HepG2 (cell line): ENCODE measurements around the gene GCHFR. TPM values are rescaled to one million over a fixed set of nuclear protein-coding genes. Genes with fewer than 3 reads are reported as not detected.

Source experiments
- ATAC-seq: fragments of 200-7000 bp; cut with Tn5 transposase; 3 replicates; pipeline ENCODE4 v1.9.1; 2020; ENCODE audit warnings: mild to moderate bottlenecking, moderate library complexity
- BruUV-seq: library from RNA; stranded (reverse); fragments of 400-500 nt; replicated peaks from 2 replicates; lab custom pipeline; 2021; lab: Mats Ljungman, UMichigan
- CTCF ChIA-PET: fragments of 300-600 bp; formaldehyde crosslinking; extraction: SDS; loops from one replicate; lab custom pipeline; 2021; ENCODE audit warnings: low total read pairs, inconsistent platforms, low intra/inter-chr PET ratio; lab: Yijun Ruan, JAX
- POLR2A ChIA-PET: fragments of 350-600 bp; sonication (Branson Sonifier 250); formaldehyde crosslinking; loops from one replicate; lab custom pipeline; 2020; ENCODE audit warnings: antibody characterized with exemption, inconsistent platforms; lab: Yijun Ruan, JAX
- DNase-seq: peaks from one replicate; pipeline ENCODE4 v3.0.0-alpha.2; 2015; ENCODE audit warnings: low spot score
- FAIRE-seq: peaks from 3 replicates; lab custom pipeline; 2011; peaks lifted over from hg19 to GRCh38; lab: Jason Lieb, UNC
- H2AFZ ChIP-seq: one replicate; pipeline ENCODE4 v1.6.1; 2011; ENCODE audit warnings: low read length, inconsistent platforms
- H3K27ac ChIP-seq: fragments of 300-600 bp; 3 replicates; pipeline ENCODE4 v1.8.0; 2011; ENCODE audit warnings: mixed run types, mild to moderate bottlenecking, mixed read lengths, low read length, inconsistent platforms; ENCODE audit not compliant: insufficient read depth; ENCODE audit errors: extremely low read length
- H3K27me3 ChIP-seq, 2 experiments: fragments of 200-600 bp in 1 of 2; 2 replicates in 1 of 2; 3 replicates in 1 of 2; pipeline versions ENCODE4 v1.6.0 to v1.8.0; 2011; ENCODE audit warnings: low read length in 2 of 2, mild to moderate bottlenecking in 2 of 2, moderate library complexity in 2 of 2, inconsistent platforms in 1 of 2; ENCODE audit not compliant: insufficient read depth in 2 of 2, control insufficient read depth in 1 of 2
- H3K36me3 ChIP-seq, 2 experiments: fragments of 200-600 bp in 1 of 2; replicated peaks in 1 of 2; 2 replicates in 1 of 2; 3 replicates in 1 of 2; pipeline versions ENCODE4 v1.5.1 to v1.8.0; 2011; ENCODE audit warnings: low read length in 2 of 2, inconsistent platforms in 1 of 2; ENCODE audit not compliant: insufficient read depth in 2 of 2, control insufficient read depth in 1 of 2
- H3K4me1 ChIP-seq: 2 replicates; pipeline ENCODE4 v1.5.1; 2012; ENCODE audit warnings: low read length, inconsistent platforms; ENCODE audit not compliant: insufficient read depth
- H3K4me2 ChIP-seq: 2 replicates; pipeline ENCODE4 v1.6.0; 2011; ENCODE audit warnings: low read depth, low read length, inconsistent platforms
- H3K4me3 ChIP-seq, 3 experiments: fragments of 200-600 bp in 1 of 3; sonication (generic), shearing (Covaris generic) in 1 of 3; replicated peaks in 1 of 3; 2 replicates each; pipeline ENCODE4 v1.5.1; 2011 to 2016; ENCODE audit warnings: low read length in 3 of 3, inconsistent platforms in 2 of 3, low read depth in 2 of 3, mild to moderate bottlenecking in 2 of 3, control low read depth in 1 of 3, mixed read lengths in 1 of 3; ENCODE audit not compliant: insufficient read depth in 1 of 3
- H3K79me2 ChIP-seq: one replicate; pipeline ENCODE4 v1.6.1; 2011; ENCODE audit warnings: low read length, inconsistent platforms; ENCODE audit not compliant: insufficient read depth
- H3K9ac ChIP-seq: 2 replicates; pipeline ENCODE4 v1.6.0; 2011; ENCODE audit warnings: mild to moderate bottlenecking, low read depth, low read length, inconsistent platforms; ENCODE audit not compliant: insufficient read depth
- H3K9me3 ChIP-seq: 2 replicates; pipeline ENCODE4 v1.5.1; 2012; ENCODE audit warnings: mild to moderate bottlenecking, low read length
- H4K20me1 ChIP-seq: 2 replicates; pipeline ENCODE4 v1.6.0; 2011; ENCODE audit warnings: inconsistent platforms, mild to moderate bottlenecking, low read length, moderate library complexity; ENCODE audit not compliant: insufficient read depth
- AGO1 ChIP-seq: fragments of 200-400 bp; formaldehyde crosslinking; IDR thresholded peaks from 2 replicates; pipeline ENCODE4 v1.6.1; 2017; ENCODE audit warnings: mild to moderate bottlenecking, low read depth, low read length, moderate library complexity; ENCODE audit not compliant: poor library complexity, severe bottlenecking
- CTCF ChIP-seq: sonication (generic); formaldehyde crosslinking; IDR thresholded peaks from 2 replicates; pipeline ENCODE4 v1.5.0; 2020; ENCODE audit warnings: mild to moderate bottlenecking, missing genetic modification reagents, moderate library complexity
- HMG20A ChIP-seq: IDR thresholded peaks from 2 replicates; pipeline ENCODE4 v1.6.1; 2016; ENCODE audit warnings: borderline replicate concordance
- KMT2B ChIP-seq: IDR thresholded peaks from 2 replicates; pipeline ENCODE4 v1.6.1; 2016; ENCODE audit warnings: missing genetic modification reagents, missing compliant biosample characterization
- RBM22 ChIP-seq: fragments of 200-400 bp; formaldehyde crosslinking; optimal IDR thresholded peaks from 2 replicates; pipeline ENCODE3; 2017; ENCODE audit warnings: mild to moderate bottlenecking, low read length, moderate library complexity
- TCF12 ChIP-seq, 2 experiments: fragments of 450-650 bp in 1 of 2; sonication (generic) in 1 of 2; formaldehyde crosslinking in 1 of 2; IDR thresholded peaks; 2 replicates each; pipeline versions ENCODE4 v1.6.1 to v1.8.0; 2017 to 2022; ENCODE audit warnings: antibody characterized with exemption in 1 of 2, mild to moderate bottlenecking in 1 of 2, missing genetic modification reagents in 1 of 2, moderate library complexity in 1 of 2
- ZBTB10 ChIP-seq: sonication (generic); formaldehyde crosslinking; IDR thresholded peaks from 2 replicates; pipeline ENCODE4 v1.4.0; 2020; ENCODE audit warnings: missing genetic modification reagents, borderline replicate concordance
- ZNF350 ChIP-seq: sonication (generic); formaldehyde crosslinking; IDR thresholded peaks from 2 replicates; pipeline ENCODE4 v1.4.0; 2020; ENCODE audit warnings: mild to moderate bottlenecking, low read depth, missing genetic modification reagents, borderline replicate concordance
- ZNF430 ChIP-seq: sonication (generic); formaldehyde crosslinking; IDR thresholded peaks from 2 replicates; pipeline ENCODE4 v1.9.0; 2021; ENCODE audit warnings: mild to moderate bottlenecking, missing genetic modification reagents
- WGBS: methylation state at CpG from one replicate; pipeline ENCODE4 v1.1.6; 2017; ENCODE audit warnings: low lambda C conversion rate; 5-methylcytosine and 5-hydroxymethylcytosine counted together
- in situ Hi-C: cut with HindIII; loops from 2 replicates; pipeline ENCODE4 v1.10.0; 2017; ENCODE audit warnings: low pct_unique_long_range_greater_than_20kb; ENCODE audit not compliant: extremely low pct_ligation_motif_present
- intact Hi-C: fragments of 100-400 bp; cut with micrococcal nuclease; formaldehyde crosslinking; loops from one replicate; pipeline ENCODE4 v1.10.0; 2022; ENCODE audit not compliant: unreplicated experiment
- polyA plus RNA-seq, 8 experiments: library from polyadenylated mRNA; depleted of rRNA in 3 of 8; stranded (reverse) in 7 of 8; unstranded in 1 of 8; fragments of >200 nt; fragmentation: Illumina TruSeq in 4 of 8; extraction: Trizol in 4 of 8; gene quantifications; 2 replicates each; pipeline versions ENCODE4 v1.2.1 to v1.2.3, GENCODE V29; 2011 to 2016; ENCODE audit warnings: low read depth in 4 of 8, missing spikeins in 1 of 8, mixed read lengths in 1 of 8; ENCODE audit not compliant: insufficient read depth in 1 of 8
- total RNA-seq, 5 experiments: library from RNA; depleted of rRNA; stranded (reverse); fragments of >200 nt; fragmentation: Illumina TruSeq; extraction: Trizol; gene quantifications; 2 replicates each; pipeline ENCODE4 v1.2.3, GENCODE V29; 2016; ENCODE audit warnings: low read depth in 1 of 5
- TF ChIP-seq, protein P1 (sequence below): sonication (generic); formaldehyde crosslinking; IDR thresholded peaks from 2 replicates; pipeline ENCODE4 v1.4.0; 2020; ENCODE audit warnings: mild to moderate bottlenecking, missing genetic modification reagents

The GCHFR gene
- total and polyA plus RNA-seq, 2 of the 13 experiments (the other 11 are each of a cell fraction or from before 2014, with no cell fraction given) = 51.5 to 92.4 TPM

DNA sequence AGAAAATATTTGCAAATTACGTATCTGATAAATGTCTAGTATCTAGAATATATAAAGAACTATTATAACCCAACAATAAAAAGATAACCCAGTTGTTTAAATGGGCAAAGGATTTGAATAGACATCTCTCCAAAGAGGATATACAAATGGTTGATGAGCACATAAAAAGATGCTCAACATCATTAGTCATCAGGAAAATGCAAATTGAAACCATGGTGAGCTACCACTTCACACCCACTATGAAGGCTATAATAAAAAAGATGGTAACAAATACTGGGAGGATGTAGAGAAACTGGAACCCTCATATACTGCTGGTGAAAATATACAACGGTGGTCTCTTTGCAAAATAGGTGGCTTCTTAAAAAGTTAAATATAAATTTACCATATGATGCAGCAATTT is 40.9 kb upstream of the GCHFR start:
- ATAC-seq = no peak
- in situ Hi-C loops = no loop called here
- H3K79me2 ChIP-seq = no peaks in the 10 kb centered on the region
- no peak overlapping the region for H3K9ac ChIP-seq
- H2AFZ ChIP-seq = no peak overlapping the region
- TF ChIP-seq RBM22 = no peak
- TF ChIP-seq, protein P1, sequence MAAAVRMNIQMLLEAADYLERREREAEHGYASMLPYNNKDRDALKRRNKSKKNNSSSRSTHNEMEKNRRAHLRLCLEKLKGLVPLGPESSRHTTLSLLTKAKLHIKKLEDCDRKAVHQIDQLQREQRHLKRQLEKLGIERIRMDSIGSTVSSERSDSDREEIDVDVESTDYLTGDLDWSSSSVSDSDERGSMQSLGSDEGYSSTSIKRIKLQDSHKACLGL (CRISPR knock-in tag) = no peak
- no peak for TF ChIP-seq KMT2B (CRISPR knock-in tag)
- no peak for TF ChIP-seq CTCF (CRISPR knock-in tag)
- TF ChIP-seq HMG20A (CRISPR knock-in tag) = no peak
- no peak for TF ChIP-seq ZBTB10
- TF ChIP-seq AGO1 = no peak
- no peak for TF ChIP-seq ZNF430 (CRISPR knock-in tag)
- no peak for TF ChIP-seq ZNF350
- TF ChIP-seq TCF12 (IDR thresholded peaks at IDR 0.05) = no peak
- no peak for TF ChIP-seq TCF12 (CRISPR knock-in tag; IDR thresholded peaks at IDR 0.05)
- TF ChIP-seq, all 625 proteins: peak for 0
- BruUV-seq = no TSS peak
- intact Hi-C loops = no loop called here
- no peak for FAIRE-seq
- Histone ChIP-seq H3K27me3 (no peaks in the 10 kb centered on the region), H4K20me1 (no peaks in the 10 kb centered on the region), H3K36me3 (peaks cover 2 to 22% of the 10 kb centered on the region in 2 experiments; a peak in 3 of 5 replicates), H3K4me1 (no peaks in the 10 kb centered on the region), H3K4me2 (no peak overlapping the region), H3K4me3 (no peak overlapping the region), H3K9me3 (no peaks in the 10 kb centered on the region), H3K27ac (no peak overlapping the region)
- WGBS = 98% methylated on average over 2 of the region's 2 CpGs
- ChIA-PET POLR2A (no interaction called here), CTCF (no interaction called here)
- DNase-seq = no peak
